Testis (tissue), 2 donors: Measurements from ENCODE around the gene TACC2.

Source experiments
- CTCF ChIP-seq, 3 experiments: fragments of 450-650 bp in 2 of 3; fragments of 200-600 bp in 1 of 3; sonication (generic) in 1 of 3; IDR thresholded peaks; one replicate each; pipeline ENCODE4 v1.5.1; 2016 to 2019; ENCODE audit warnings: antibody characterized with exemption in 3 of 3, mild to moderate bottlenecking in 2 of 3, moderate library complexity in 1 of 3
- POLR2A ChIP-seq: fragments of 450-650 bp; IDR thresholded peaks from one replicate; pipeline ENCODE4 v1.6.1; 2017; ENCODE audit warnings: antibody characterized with exemption, mild to moderate bottlenecking, moderate library complexity

GRCh38 chr10:122018951-122019413 lies 30.0 kb downstream of the TACC2 start:
- no peak for TF ChIP-seq CTCF (IDR thresholded peaks at IDR 0.05)
- no peak for TF ChIP-seq POLR2A
